ENCODE data around the gene DNAJB2. TPM values are rescaled to one million over a fixed set of nuclear protein-coding genes. Genes with fewer than 3 reads are reported as not detected.
"Not testable (repeated sequence)": the region's sequence is repeated elsewhere in the genome, so short reads cannot be mapped to it uniquely, and the experiment has no call there.

DNAJB2 gene
- total and polyA plus RNA-seq, 2 of the 8 experiments (the other 6 are each of a cell fraction or from before 2014, with no cell fraction given) = 21.0 to 26.3 TPM

GRCh38 chr2:219258942-219259341 is 20.2 kb upstream of the DNAJB2 start:
- ChIA-PET POLR2A (ENCODE audit: partially characterized antibody) (interaction anchor here (1.0 to 2.1 kb wide), 4 partner anchors 10 to 28 kb away, joined by 3 to 9 read pairs (median 4); partner anchors contain the start of genes DNAJB2, GLB1L and STK16), CTCF (ENCODE audit: partially characterized antibody) (interaction anchor here (0.7 to 6.5 kb wide), 5 partner anchors 16 to 229 kb away, joined by 3 to 37 read pairs (median 3); partner anchors contain the start of genes ANKZF1 and ATG9A)
- not testable (repeated sequence) for H3K9me3 ChIP-seq (ENCODE audit: insufficient read depth in 2 of 2, low read depth in 1 of 2, low read length in 1 of 2); H4K20me1 ChIP-seq (replicated peaks in 1 of 2; ENCODE audit: control insufficient read depth in 1 of 2, insufficient read depth in 2 of 2, low read length in 2 of 2); H3K4me2 ChIP-seq (ENCODE audit: insufficient read depth in 1 of 2, low read depth in 2 of 2, low read length in 2 of 2); H2AFZ ChIP-seq (ENCODE audit: low read length); H2BK12ac ChIP-seq (ENCODE audit: low read depth, low read length); H4K5ac ChIP-seq (ENCODE audit: insufficient read length, low read depth, low read length); FAIRE-seq; H3K9ac ChIP-seq (replicated peaks in 1 of 4; ENCODE audit: extremely low read depth in 1 of 4, low read depth in 3 of 4, low read length in 3 of 4); H3K79me2 ChIP-seq (ENCODE audit: control insufficient read depth in 1 of 2, insufficient read depth in 2 of 2, low read length in 2 of 2); H2BK120ac ChIP-seq (replicated peaks; ENCODE audit: low read depth, low read length); DNase-seq (ENCODE audit: low read depth in 1 of 2, low spot score in 2 of 2); H2BK20ac ChIP-seq (ENCODE audit: low read length); H3K23ac ChIP-seq (ENCODE audit: insufficient read length); H3K4me1 ChIP-seq (replicated peaks in 1 of 4; ENCODE audit: control insufficient read depth in 3 of 4, insufficient read depth in 4 of 4, low read length in 3 of 4); H3K4me3 ChIP-seq (ENCODE audit: extremely low read depth in 1 of 4, insufficient read depth in 2 of 4, low read depth in 3 of 4, low read length in 4 of 4); H4K91ac ChIP-seq (replicated peaks; ENCODE audit: insufficient read length, low read length); H3K23me2 ChIP-seq (ENCODE audit: low read depth, low read length); H3K56ac ChIP-seq (replicated peaks; ENCODE audit: insufficient read length, low read depth, low read length); H3K14ac ChIP-seq (ENCODE audit: insufficient read length); H3K4ac ChIP-seq (replicated peaks; ENCODE audit: insufficient read length, low read depth, low read length); H2BK5ac ChIP-seq (ENCODE audit: low read depth, low read length); H3K36me3 ChIP-seq (ENCODE audit: control insufficient read depth in 2 of 4, insufficient read depth in 4 of 4, low read length in 3 of 4); H3K79me1 ChIP-seq (ENCODE audit: low read depth, low read length); H3K27ac ChIP-seq (ENCODE audit: low read depth, low read length); H4K8ac ChIP-seq (ENCODE audit: extremely low read depth, insufficient read depth, low read length); H3K18ac ChIP-seq (ENCODE audit: extremely low read depth, low read length)
- H2AK5ac ChIP-seq (ENCODE audit: low read depth, low read length) = 0 out of 2 replicates have a peak overlapping the region, but pooled peaks have one; percentile 65
- WGBS, 2 experiments (ENCODE audit: extremely low coverage in 1 of 2, insufficient coverage in 1 of 2, insufficient read length in 1 of 2, insufficient replicate concordance in 2 of 2, low coverage in 1 of 2, low lambda C conversion rate in 2 of 2, missing lambda C conversion rate in 1 of 2) = 87% methylated on average over 10 of the region's 10 CpGs; no CpG with 5 or more reads in 1 of the 2 experiments
- H3K27me3 ChIP-seq (replicated peaks in 1 of 4; ENCODE audit: control insufficient read depth in 3 of 4, extremely low read depth in 1 of 4, insufficient read depth in 3 of 4, low read length in 3 of 4) = peaks cover 16 to 30% (median 24%) of the 10 kb centered on the region in 4 experiments
- H2BK15ac ChIP-seq (ENCODE audit: low read length) = 0 out of 2 replicates have a peak overlapping the region, but pooled peaks have one; percentile 92

Data from H1 (cell line).